Muscle layer of duodenum (tissue), 2 donors: ENCODE measurements around the gene HIBADH.
A peak's percentile ranks its signal among the peaks of the same experiment; 100 is the strongest.
"Not testable (repeated sequence)": the region's sequence is repeated elsewhere in the genome, so short reads cannot be mapped to it uniquely, and the experiment has no call there.

ENCODE experiments used
- H3K27ac ChIP-seq: one replicate; pipeline ENCODE4 v1.7.0; 2013; ENCODE audit warnings: mild to moderate bottlenecking, low read length
- H3K27me3 ChIP-seq: one replicate; pipeline ENCODE4 v1.7.0; 2013; ENCODE audit warnings: low read depth, mild to moderate bottlenecking, control low read depth, low read length
- H3K36me3 ChIP-seq, 2 donors: one replicate each; pipeline ENCODE4 v1.7.0; 2013; ENCODE audit warnings: low read length in 2 of 2, control low read depth in 1 of 2, mild to moderate bottlenecking in 1 of 2; ENCODE audit not compliant: insufficient read depth in 2 of 2, control insufficient read depth in 1 of 2
- H3K4me1 ChIP-seq, 2 donors: one replicate each; pipeline ENCODE4 v1.7.0; 2013; ENCODE audit warnings: low read length in 2 of 2, mild to moderate bottlenecking in 2 of 2, control low read depth in 1 of 2, moderate library complexity in 1 of 2; ENCODE audit not compliant: insufficient read depth in 2 of 2, control insufficient read depth in 1 of 2
- H3K4me3 ChIP-seq, 2 donors: one replicate each; pipeline ENCODE4 v1.7.0; 2013; ENCODE audit warnings: low read length in 2 of 2, low read depth in 1 of 2, mild to moderate bottlenecking in 1 of 2
- H3K9me3 ChIP-seq, 2 donors: one replicate each; pipeline ENCODE4 v1.7.0; 2013; ENCODE audit warnings: low read length in 2 of 2, control low read depth in 1 of 2, mild to moderate bottlenecking in 1 of 2; ENCODE audit not compliant: control insufficient read depth in 1 of 2
- donor health status: healthy.

The HIBADH gene

DNA sequence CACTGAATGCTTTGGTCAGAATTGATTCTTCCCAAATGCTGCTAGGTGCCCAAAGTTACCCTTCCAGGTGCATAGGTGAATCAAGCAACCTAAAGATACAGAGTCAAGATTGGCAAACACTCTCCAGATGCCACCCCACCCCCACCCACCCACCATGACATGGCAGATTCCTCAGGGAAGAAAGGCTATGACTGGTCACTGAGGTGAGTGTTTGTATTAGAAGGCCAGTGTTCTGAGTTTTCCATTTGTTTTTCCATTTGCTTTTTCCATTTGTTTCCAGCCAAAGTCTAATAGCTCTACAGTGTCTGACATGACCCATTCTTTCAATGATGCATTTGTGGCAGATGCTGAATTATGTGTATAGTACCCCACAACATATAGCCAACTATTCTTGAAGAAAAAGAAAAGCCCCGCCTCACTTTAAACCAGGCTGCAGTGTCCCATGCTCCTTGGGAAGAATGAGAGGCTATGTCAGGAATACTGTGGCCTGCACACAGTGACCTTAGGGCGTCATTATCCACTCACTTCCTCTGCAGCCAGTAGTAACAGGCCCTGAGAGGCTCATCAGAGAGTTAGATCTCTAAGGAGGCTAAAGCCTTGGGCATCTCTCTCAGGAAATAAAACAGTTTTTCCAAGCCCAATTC is 16.1 kb upstream of the HIBADH start:
- no peaks in the 10 kb centered on the region for H3K4me1 ChIP-seq
- no peaks in the 10 kb centered on the region for H3K9me3 ChIP-seq
- no peaks in the 10 kb centered on the region for H3K36me3 ChIP-seq
- no peak overlapping the region for H3K4me3 ChIP-seq
- H3K27ac ChIP-seq: peak overlapping the region; percentile 73
- H3K27me3 ChIP-seq: no peaks in the 10 kb centered on the region

DNA sequence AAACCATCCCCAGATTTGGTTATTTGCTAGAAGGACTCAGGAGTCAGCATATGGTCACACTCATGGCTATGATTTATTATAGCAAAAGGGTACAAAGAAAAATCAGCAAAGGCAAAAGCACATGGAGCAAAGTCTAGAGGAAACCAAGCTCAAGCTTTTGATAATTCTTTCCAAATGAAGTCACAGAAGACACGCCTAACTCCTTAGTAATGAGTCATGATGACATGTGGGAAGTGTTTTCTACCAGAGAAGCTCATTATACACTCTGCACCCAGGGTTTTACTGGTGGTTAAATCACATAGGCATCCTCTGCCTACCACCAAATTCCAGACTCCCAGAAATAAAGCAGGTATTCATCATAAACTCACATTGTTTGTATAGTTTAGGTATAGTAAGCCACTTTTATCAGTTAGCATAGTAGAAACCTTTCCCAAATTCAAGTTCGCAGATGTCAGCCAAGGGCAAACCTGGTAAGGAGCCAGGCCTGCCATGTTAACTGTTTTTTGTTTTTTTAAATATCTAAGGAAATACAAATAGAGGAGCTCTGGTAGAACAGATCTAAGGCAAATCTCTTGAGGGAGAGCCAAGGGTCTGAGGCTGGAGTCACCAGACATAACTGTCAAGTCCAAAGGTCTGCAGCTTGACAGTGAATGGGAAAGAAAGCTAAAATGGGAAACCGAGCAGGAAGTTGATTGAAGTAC is 15.4 kb upstream of the HIBADH start:
- no peaks in the 10 kb centered on the region for H3K9me3 ChIP-seq
- no peaks in the 10 kb centered on the region for H3K4me1 ChIP-seq
- H3K27me3 ChIP-seq: no peaks in the 10 kb centered on the region
- peak overlapping the region; percentile 76 for H3K27ac ChIP-seq
- no peaks in the 10 kb centered on the region for H3K36me3 ChIP-seq
- H3K4me3 ChIP-seq: no peak overlapping the region

DNA sequence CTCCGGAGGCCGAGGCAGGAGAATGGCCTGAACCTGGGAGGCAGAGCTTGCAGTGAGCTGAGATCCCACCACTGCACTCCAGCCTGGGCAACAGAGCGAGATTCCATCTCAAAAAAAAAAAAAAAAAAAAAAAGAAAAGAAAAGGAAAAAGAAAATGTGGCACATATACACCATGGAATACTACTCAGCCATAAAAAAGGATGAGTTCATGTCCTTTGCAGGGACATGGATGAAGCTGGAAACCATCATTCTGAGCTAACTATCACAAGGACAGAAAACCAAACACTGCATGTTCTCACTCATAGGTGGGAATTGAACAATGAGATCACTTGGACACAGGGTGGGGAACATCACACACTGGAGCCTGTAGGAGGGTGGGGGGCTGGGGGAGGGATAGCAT is 11.4 kb upstream of the HIBADH start:
- H3K27me3 ChIP-seq, H3K27ac ChIP-seq, H3K4me3 ChIP-seq, H3K36me3 ChIP-seq, H3K9me3 ChIP-seq, H3K4me1 ChIP-seq: not testable (repeated sequence)

DNA sequence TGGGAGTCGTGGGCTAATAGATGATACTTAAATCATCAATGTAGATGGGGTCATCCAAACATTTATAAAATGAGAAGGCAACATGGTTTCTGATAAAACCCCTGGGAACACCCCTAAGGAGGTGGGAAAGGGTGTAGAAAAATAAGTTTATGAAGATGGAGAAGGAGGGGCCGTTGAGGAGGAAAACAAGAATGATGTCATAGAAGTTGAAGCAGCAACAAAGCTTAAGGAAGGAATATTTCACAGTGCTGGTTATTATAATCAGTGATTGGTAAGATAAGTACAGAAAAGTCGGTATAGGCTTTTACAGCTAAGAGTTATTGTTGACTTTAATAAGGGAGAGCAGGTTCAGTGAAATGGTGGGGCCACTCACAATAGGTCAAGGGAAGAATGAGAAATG is 9.0 kb upstream of the HIBADH start:
- Histone ChIP-seq H3K9me3 (no peaks in the 10 kb centered on the region), H3K4me1 (no peaks in the 10 kb centered on the region)

DNA sequence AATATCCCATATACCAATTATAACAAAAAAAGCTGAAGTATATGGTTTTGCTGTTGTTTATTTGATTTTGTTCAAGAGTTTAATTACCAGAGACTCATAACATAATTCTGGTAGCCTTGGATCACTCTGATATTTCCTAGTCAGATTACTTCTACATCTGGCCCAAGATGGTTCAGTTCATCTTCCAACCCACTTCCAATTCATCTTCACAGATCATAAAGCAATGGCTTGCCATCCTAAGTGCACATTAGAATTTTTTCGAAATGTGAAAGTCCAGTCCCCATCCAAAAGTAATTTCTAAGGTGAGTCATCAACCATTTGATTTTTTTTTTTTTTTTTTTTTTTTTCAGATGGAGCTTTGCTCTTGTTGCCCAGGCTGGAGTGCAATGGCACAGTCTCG is 8.0 kb upstream of the HIBADH start:
- Histone ChIP-seq H3K36me3 (no peaks in the 10 kb centered on the region), H3K4me3 (no peak overlapping the region), H3K27me3 (no peaks in the 10 kb centered on the region), H3K27ac (no peak overlapping the region), H3K9me3 (no peaks in the 10 kb centered on the region), H3K4me1 (no peaks in the 10 kb centered on the region)

More for the DNA sequence above, 9.0 kb upstream of the HIBADH start:
- no peak overlapping the region for H3K4me3 ChIP-seq
- H3K36me3 ChIP-seq: no peaks in the 10 kb centered on the region
- H3K27ac ChIP-seq: no peak overlapping the region
- no peaks in the 10 kb centered on the region for H3K27me3 ChIP-seq

DNA sequence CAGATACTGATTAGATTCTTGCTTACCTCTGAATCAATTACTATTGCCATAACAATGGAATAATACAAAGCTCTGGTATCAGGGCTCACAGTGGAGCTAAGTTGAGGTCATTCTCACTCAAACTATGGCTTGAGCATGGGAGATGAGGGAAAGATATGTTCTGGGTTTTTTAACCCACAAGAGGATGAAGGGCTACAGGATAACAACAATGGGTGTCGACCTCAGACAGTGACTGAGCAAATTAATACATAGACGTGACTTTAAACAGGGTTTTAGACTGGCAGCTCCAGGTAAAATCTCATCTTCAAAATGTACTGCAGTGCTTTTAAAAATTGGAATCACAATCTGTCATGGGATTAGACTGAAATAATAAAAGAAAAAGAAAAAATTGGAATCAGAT is 7.5 kb upstream of the HIBADH start:
- no peaks in the 10 kb centered on the region for H3K4me1 ChIP-seq
- H3K27me3 ChIP-seq: no peaks in the 10 kb centered on the region
- H3K4me3 ChIP-seq: no peak overlapping the region
- H3K36me3 ChIP-seq: no peaks in the 10 kb centered on the region
- no peaks in the 10 kb centered on the region for H3K9me3 ChIP-seq
- no peak overlapping the region for H3K27ac ChIP-seq

DNA sequence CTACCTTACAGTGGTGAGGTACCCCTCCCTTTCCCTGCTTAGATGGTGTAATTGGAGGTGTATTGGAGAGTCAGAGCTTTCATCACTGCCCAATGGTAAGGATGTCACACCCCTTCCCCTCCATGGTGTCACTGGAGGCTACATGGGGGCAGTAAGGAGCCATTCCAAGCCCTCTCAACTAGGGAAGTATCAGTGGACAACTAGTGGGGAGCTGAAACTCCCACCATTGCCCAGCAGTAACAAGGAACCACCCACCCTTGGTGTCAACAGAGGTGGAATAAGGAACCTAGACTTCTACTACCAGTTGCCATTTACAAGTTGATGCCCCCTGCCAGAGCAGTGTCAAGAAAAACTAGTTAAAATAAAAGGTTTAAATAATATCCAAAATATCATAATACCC is 2.8 kb upstream of the HIBADH start:
- no peaks in the 10 kb centered on the region for H3K27me3 ChIP-seq
- peaks cover 0 to 7% of the 10 kb centered on the region in 2 donors for H3K4me1 ChIP-seq
- H3K4me3 ChIP-seq: no peak overlapping the region
- no peaks in the 10 kb centered on the region for H3K9me3 ChIP-seq
- H3K27ac ChIP-seq: no peak overlapping the region
- H3K36me3 ChIP-seq: no peaks in the 10 kb centered on the region

DNA sequence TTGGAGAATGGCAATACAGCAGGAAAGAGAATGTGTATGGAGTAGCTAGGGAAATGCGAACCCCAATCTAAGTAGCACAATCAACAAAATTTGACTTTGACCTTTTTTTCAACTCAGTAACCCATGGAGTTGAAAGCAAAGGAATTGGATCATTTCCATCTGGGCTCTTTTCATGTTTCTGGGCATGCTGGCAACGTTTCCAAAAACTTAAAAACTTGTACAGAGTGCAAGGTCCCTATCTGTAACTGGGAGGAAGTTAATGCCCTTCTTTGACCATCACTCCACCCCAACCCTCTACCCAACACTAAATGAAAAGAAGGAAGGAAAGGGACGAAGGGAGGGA is 1.3 kb upstream of the HIBADH start:
- peak overlapping the region in 1 of 2 donors; percentile 69 for H3K4me3 ChIP-seq
- H3K27ac ChIP-seq: no peak overlapping the region
- no peaks in the 10 kb centered on the region for H3K9me3 ChIP-seq
- H3K4me1 ChIP-seq: peaks cover 0 to 7% of the 10 kb centered on the region in 2 donors
- no peaks in the 10 kb centered on the region for H3K27me3 ChIP-seq
- no peaks in the 10 kb centered on the region for H3K36me3 ChIP-seq

DNA sequence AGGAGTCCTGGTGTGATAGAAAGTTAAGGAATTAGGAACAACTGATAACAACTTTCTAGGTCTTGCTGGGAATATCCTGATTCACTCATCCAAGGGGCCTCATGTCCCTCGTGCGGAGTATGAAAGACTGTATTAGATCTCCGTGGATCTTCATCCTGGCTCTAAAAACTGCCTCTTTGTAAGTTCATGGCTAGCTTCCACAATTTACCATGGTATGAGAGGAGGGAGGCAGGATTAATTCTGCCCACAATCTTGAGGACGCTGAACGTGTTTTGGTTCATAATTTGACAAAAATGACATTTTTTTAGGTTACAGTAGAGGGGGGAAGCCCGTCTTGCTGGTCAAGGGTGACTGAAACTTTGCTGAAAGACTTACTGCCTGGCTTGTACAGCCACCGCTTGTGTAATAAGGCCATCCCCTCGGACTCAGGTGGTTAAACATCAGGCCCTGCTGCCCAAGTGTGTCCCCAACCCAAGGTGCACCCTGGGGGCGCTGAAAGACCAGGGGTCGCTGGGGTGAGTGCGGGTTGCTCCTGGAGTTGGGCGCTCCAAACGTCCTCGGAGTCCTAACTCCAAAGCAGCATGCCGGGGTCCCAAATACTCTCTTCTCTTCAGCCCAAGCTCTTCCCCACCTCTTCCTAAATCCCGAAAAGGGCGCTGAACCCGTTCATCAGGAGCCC is 733 bp downstream of the HIBADH start:
- H3K4me3 ChIP-seq: peak overlapping the region; percentile 69 to 88
- H3K9me3 ChIP-seq: no peaks in the 10 kb centered on the region
- H3K36me3 ChIP-seq: no peaks in the 10 kb centered on the region
- peak overlapping the region; percentile 80 for H3K27ac ChIP-seq
- peaks cover 0 to 7% of the 10 kb centered on the region in 2 donors for H3K4me1 ChIP-seq
- no peaks in the 10 kb centered on the region for H3K27me3 ChIP-seq

DNA sequence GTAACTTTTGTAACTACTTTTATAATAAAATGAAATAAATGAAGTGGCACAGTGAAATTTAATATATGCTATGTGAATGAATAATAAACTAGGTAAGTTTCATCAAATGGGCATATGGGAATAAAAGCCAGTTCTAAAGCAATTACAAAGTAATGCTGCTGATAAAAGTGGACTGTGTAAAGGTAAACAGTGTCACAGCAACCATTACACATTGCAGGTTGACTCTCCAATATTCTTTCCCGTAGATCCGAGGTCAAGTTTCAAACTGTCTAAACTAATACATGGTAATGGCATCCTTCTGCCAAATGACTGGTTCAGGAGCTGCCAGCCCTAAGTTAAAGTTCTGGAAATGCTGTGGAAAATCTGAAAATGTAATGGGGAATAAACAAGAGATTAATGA is 6.0 kb downstream of the HIBADH start:
- peaks cover 0 to 3% of the 10 kb centered on the region in 2 donors for H3K4me1 ChIP-seq
- H3K27me3 ChIP-seq: no peaks in the 10 kb centered on the region
- no peaks in the 10 kb centered on the region for H3K9me3 ChIP-seq
- no peak overlapping the region for H3K27ac ChIP-seq
- no peak overlapping the region for H3K4me3 ChIP-seq
- no peaks in the 10 kb centered on the region for H3K36me3 ChIP-seq

DNA sequence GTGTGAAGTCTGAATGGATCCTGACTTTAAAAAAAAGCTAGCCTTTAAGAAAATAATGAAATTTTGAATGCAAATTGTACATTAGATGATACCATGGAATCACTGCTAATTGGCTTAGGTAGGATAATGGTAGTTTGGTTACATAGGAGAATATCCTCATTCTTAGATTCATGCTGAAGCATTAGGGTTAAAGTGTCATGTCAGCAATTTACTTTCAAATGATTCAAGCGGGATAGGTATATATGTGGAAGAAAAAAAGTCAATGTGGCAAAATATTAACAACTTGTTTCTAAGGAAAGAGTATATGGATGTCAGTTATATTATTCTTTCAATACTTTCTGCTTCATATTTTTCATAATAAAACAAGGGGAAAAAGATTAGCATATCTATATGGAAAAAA is 7.5 kb downstream of the HIBADH start:
- H3K36me3 ChIP-seq: no peaks in the 10 kb centered on the region
- H3K9me3 ChIP-seq: no peaks in the 10 kb centered on the region
- H3K4me3 ChIP-seq: no peak overlapping the region
- H3K4me1 ChIP-seq: no peaks in the 10 kb centered on the region
- H3K27ac ChIP-seq: no peak overlapping the region
- H3K27me3 ChIP-seq: no peaks in the 10 kb centered on the region
